AG09319 (cell line): Measurements from ENCODE around the gene MAD1L1.

Experiments
- DNase-seq: peaks from one replicate; pipeline ENCODE4 v3.0.0-alpha.2; 2010; ENCODE audit warnings: low read depth; ENCODE audit errors: extremely low read depth
- TF ChIP-seq, protein P1 (sequence below): IDR thresholded peaks from 2 replicates; pipeline ENCODE4 v1.5.1; 2011; ENCODE audit warnings: low read depth, mild to moderate bottlenecking, inconsistent platforms, low read length, moderate library complexity

MAD1L1 gene

DNA sequence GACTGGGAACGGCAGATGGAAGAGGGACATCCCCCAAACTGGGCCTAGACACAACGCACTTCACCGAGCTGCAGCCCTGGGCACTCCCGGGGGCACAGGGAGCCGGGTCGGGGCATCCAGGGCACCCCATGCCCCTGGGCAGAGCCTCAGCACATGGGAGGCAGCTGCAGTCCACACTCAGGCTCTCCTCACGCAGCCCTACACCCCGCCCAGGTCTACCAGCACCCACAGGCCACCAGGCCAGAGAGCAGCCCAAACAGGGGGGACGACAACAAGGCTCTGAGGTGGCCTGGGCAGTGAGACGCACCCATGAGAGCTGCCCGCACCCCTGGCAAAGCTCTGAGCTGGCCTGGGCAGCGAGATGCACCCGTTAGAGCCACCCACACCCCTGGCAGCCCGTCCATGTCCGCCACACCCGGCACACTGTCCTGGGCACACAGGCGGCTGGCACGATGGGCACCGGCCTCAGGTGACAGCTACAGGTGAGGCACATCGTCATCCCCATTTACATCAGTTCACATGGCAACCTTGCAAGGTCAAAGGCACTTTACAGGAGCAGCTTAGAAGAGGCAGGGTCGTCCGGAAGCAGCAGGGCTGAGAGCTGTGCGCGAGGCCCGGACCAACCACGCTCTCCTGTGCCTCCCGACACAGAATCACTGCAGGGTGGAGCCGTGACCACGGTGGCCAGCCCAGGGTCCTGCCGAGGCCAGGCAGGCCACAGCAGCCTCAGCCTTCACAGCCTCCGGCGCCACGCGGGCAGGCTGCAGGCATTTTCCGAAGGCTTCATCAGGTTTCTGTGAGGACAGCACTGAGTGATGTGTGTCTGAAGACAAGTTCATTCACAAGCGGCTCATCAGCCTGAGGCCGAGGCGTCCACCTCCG is 228.6 kb downstream of the MAD1L1 start:
- TF ChIP-seq, protein P1, sequence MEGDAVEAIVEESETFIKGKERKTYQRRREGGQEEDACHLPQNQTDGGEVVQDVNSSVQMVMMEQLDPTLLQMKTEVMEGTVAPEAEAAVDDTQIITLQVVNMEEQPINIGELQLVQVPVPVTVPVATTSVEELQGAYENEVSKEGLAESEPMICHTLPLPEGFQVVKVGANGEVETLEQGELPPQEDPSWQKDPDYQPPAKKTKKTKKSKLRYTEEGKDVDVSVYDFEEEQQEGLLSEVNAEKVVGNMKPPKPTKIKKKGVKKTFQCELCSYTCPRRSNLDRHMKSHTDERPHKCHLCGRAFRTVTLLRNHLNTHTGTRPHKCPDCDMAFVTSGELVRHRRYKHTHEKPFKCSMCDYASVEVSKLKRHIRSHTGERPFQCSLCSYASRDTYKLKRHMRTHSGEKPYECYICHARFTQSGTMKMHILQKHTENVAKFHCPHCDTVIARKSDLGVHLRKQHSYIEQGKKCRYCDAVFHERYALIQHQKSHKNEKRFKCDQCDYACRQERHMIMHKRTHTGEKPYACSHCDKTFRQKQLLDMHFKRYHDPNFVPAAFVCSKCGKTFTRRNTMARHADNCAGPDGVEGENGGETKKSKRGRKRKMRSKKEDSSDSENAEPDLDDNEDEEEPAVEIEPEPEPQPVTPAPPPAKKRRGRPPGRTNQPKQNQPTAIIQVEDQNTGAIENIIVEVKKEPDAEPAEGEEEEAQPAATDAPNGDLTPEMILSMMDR = no peak
- no peak for DNase-seq

DNA sequence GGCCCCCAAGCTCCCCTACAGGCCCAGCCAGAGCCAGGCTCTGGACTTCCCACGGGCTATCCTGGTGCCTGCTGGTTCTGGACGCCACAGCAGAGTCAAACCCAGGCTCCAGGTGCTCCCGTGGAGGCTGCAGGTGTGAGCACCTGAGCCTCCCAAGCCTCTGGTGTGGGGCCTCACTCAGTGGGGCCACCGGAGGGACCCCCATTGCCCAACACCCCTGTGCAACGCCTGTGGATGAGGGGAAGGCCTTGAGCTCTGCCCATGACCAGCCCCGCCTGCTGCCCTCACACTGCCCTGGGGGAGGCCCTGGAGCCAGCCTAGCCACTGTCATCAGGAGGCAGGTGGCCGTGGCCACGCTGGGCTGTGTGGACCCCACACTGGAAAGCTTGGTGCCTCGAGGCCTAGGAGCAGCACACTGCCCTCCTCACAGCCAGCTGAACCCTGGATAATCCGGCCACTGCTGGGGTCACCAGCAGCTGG is 229.3 kb downstream of the MAD1L1 start:
- DNase-seq = no peak
- TF ChIP-seq, protein P1 = no peak

DNA sequence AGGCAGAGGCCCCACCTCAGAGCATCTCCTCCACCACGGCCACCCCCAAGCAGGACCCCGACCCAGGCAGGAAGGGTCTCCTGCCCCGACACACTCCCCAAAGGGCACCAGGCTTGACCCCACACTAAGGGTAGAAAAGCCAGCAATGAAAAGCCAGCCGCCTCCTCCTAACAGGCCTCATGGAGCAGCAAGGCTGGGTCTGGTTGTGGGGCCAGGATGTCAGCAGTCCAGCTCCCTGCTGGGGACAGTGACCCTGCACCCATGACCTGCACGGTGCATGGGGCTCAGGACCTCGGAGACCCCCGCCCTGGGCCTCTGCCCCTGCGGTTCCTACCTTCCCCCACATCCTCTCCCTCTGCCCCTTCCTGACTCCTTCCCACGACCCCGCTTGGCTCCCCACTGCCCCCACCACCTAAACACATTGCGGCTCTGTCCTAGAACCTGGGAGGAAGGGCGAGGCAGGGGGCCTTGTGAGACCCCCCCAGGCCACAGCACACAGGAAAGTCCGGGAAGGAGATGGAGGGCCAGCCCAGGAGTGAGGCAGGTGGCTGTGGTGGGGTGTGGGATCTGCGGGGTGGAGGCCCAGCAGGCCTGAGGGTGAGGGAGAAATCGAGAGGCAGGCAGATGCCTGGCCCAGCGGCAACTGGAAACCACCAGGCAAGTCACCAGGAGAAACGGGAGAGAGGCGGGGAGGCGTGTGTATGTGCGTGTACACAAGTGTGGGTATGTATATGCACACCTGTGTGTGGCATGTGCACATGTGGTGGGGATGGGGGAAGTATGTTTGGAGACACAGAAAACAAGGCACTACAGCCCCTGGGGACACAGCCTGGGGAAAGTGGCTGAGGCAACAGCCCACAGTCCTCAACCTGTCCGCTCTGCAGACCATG is 229.9 kb downstream of the MAD1L1 start:
- TF ChIP-seq, protein P1 = no peak
- DNase-seq = no peak

DNA sequence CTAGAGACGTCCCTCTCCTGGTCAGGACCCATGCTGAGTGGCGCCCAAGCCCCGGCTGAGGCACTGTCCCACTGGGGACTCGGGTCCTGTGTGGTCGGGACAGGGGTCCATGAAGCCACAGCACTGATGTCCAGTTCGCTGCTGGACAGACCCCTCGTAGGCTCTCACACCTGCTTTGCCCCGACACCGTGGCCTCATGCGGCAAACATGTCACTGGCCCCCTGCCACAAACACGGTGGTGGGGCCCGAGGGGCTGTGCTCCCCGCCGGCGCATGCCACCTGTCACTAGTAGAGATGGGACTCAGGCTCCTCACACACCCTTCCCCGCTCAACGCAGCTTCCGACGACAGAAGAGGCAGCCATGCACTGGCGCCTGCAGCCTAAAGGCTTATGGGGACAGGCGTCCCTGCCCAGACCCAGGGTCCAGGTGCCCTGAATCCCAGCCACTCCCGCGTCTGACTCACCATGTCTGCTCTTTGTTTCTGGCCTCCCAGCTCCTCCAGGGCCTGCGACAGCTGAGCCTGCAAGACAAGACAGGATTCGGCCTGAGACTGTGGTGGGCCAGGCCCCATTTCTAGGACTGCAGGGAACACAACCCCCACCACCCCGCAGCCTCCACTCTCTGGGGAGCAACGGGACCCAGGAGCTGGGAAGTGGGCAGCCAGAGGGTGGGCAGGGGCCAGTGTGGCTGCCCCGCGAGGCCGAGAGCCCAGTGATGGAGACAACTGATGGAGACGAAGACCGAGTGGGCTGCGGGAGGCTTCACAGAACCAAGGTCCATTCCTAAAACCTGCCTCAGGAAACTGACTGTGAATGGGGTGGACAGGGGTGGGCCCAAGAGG is 230.9 kb downstream of the MAD1L1 start:
- TF ChIP-seq, protein P1 = no peak
- DNase-seq = no peak

DNA sequence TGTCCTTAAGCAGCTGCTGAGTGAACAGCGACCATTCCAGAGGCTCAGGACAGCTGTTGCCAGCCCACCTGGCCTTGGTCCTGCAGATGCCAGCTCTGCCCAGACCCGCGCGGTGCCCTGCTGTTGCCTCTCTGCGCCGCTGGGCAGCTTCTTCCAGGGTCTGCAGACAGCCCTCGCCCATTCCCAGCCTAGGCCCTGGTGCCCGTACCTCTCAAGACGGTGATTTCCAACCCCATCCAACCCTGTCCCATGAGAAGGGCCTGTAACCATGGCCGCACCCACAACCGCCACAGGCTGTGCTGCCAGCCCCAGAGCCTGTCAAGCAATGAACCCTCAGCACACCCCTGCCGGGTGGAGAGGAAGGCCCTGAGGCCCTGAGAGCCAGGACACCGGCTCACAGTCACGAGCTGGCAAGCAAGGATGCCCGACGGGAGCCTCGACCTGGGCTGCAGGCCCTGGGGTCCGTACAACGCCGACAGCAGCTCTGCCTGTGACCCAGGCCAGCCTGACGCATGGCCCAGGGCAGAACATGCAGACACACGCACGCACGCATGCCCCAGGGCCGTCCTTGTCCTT is 231.9 kb downstream of the MAD1L1 start:
- TF ChIP-seq, protein P1 = no peak
- DNase-seq = no peak

DNA sequence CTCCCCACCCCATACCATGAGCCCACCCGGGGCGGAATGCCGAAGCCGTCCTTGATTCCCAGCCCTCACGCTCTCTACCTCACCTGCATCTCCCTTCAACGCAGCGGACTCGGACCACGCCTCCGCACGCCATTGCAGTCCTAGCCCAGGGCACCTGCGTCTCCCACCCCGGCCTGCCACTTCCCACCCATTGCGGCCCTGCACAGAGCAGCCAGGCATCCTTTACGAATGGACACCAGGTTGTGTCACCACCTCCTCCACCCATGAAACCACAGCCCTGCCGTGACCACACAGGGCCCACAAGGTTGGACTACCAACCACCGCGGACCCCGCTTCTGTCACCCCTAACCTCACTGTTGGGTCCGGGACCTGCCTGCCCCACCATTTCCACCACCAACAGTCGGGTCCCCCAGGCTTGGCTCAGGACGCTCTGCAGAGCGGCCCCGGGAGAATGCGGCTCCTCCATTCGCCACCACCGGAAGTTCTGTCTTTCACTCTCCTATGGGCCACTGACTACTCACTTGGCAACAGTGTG is 232.5 kb downstream of the MAD1L1 start:
- DNase-seq = no peak

More for the DNA sequence above, 232.5 kb downstream of the MAD1L1 start:
- TF ChIP-seq, protein P1 = no peak
